Immature natural killer cell (primary cell): ENCODE measurements around the gene COPG2. TPM values are rescaled to one million over a fixed set of nuclear protein-coding genes. Genes with fewer than 3 reads are reported as not detected.
"Not testable (repeated sequence)": the region's sequence is repeated elsewhere in the genome, so short reads cannot be mapped to it uniquely, and the experiment has no call there.

Experiments
- DNase-seq, 3 donors: peaks; one replicate each; pipeline ENCODE4 v3.0.0; 2022; ENCODE audit warnings: mixed read lengths in 1 of 3
- H3K27ac Mint-ChIP-seq, 6 donors: one replicate each; pipeline ENCODE4 v1.8.0; 2020; ENCODE audit warnings: mixed read lengths in 6 of 6, mild to moderate bottlenecking in 5 of 6, inconsistent platforms in 4 of 6, moderate library complexity in 3 of 6
- H3K27me3 Mint-ChIP-seq, 3 donors: one replicate each; pipeline ENCODE4 v1.8.0; 2020 to 2021; ENCODE audit warnings: low read depth in 3 of 3, mild to moderate bottlenecking in 3 of 3, mixed read lengths in 3 of 3, moderate library complexity in 3 of 3, inconsistent platforms in 1 of 3
- H3K36me3 Mint-ChIP-seq, 3 donors: one replicate each; pipeline ENCODE4 v1.8.0; 2020; ENCODE audit warnings: mixed read lengths in 3 of 3, inconsistent platforms in 2 of 3, mild to moderate bottlenecking in 2 of 3
- H3K4me1 Mint-ChIP-seq, 2 donors: one replicate each; pipeline ENCODE4 v1.8.0; 2020; ENCODE audit warnings: inconsistent platforms in 2 of 2, mild to moderate bottlenecking in 2 of 2, mixed read lengths in 2 of 2, moderate library complexity in 1 of 2
- H3K4me3 Mint-ChIP-seq, 5 donors: one replicate each; pipeline ENCODE4 v1.8.0; 2020; ENCODE audit warnings: mild to moderate bottlenecking in 5 of 5, mixed read lengths in 5 of 5, inconsistent platforms in 3 of 5, moderate library complexity in 3 of 5
- H3K9me3 Mint-ChIP-seq, 6 donors: one replicate each; pipeline ENCODE4 v1.8.0; 2020; ENCODE audit warnings: mild to moderate bottlenecking in 6 of 6, mixed read lengths in 6 of 6, inconsistent platforms in 4 of 6, moderate library complexity in 3 of 6
- polyA plus RNA-seq, 3 donors: library from polyadenylated mRNA; unstranded; fragments of 300-500 nt; fragmentation: Illumina TruSeq; gene quantifications; one replicate each; pipeline ENCODE4 v1.2.3, GENCODE V29; 2021

Gene COPG2
- polyA plus RNA-seq, 3 donors from 2014 or later: 1.5 to 2.1 TPM; not detected in 1

- not testable (repeated sequence) for H3K4me1 Mint-ChIP-seq, H3K27me3 Mint-ChIP-seq, H3K9me3 Mint-ChIP-seq, H3K27ac Mint-ChIP-seq
- H3K36me3 Mint-ChIP-seq: peaks cover 17 to 23% (median 18%) of the 10 kb centered on the region in 3 donors
- peak overlapping the region in 1 of 5 donors; percentile 65 for H3K4me3 Mint-ChIP-seq
- peak in 1 of 3 donors; percentile 1 for DNase-seq
Measured at GRCh38 chr7:130527752-130528355, 140.7 kb downstream of the COPG2 start.

GRCh38 chr7:130524628-130525027 lies 143.9 kb downstream of the COPG2 start:
- peaks cover 0 to 4% (median 1%) of the 10 kb centered on the region in 3 donors for H3K27me3 Mint-ChIP-seq
- H3K27ac Mint-ChIP-seq: no peak overlapping the region
- H3K36me3 Mint-ChIP-seq: peaks cover 8 to 15% (median 9%) of the 10 kb centered on the region in 3 donors
- H3K4me1 Mint-ChIP-seq: peaks cover 0 to 4% of the 10 kb centered on the region in 2 donors
- H3K9me3 Mint-ChIP-seq: no peaks in the 10 kb centered on the region
- H3K4me3 Mint-ChIP-seq: no peak overlapping the region
- DNase-seq: no peak

GRCh38 chr7:130523519-130524125 lies 144.9 kb downstream of the COPG2 start:
- not testable (repeated sequence) for H3K27ac Mint-ChIP-seq, H3K4me1 Mint-ChIP-seq, H3K4me3 Mint-ChIP-seq, H3K36me3 Mint-ChIP-seq, DNase-seq, H3K9me3 Mint-ChIP-seq, H3K27me3 Mint-ChIP-seq

GRCh38 chr7:130521258-130521951 lies 147.1 kb downstream of the COPG2 start:
- no peak for DNase-seq
- no peak overlapping the region for H3K4me3 Mint-ChIP-seq
- H3K36me3 Mint-ChIP-seq: no peaks in the 10 kb centered on the region
- no peaks in the 10 kb centered on the region for H3K27me3 Mint-ChIP-seq
- H3K27ac Mint-ChIP-seq: no peak overlapping the region
- H3K4me1 Mint-ChIP-seq: no peaks in the 10 kb centered on the region
- H3K9me3 Mint-ChIP-seq: no peaks in the 10 kb centered on the region

GRCh38 chr7:130515315-130516040 lies 153.1 kb downstream of the COPG2 start:
- Mint-ChIP-seq H3K4me1 (no peaks in the 10 kb centered on the region), H3K27ac (no peak overlapping the region), H3K9me3 (no peaks in the 10 kb centered on the region), H3K27me3 (no peaks in the 10 kb centered on the region), H3K36me3 (no peaks in the 10 kb centered on the region), H3K4me3 (no peak overlapping the region)
- DNase-seq: no peak

GRCh38 chr7:130513447-130513846 lies 155.1 kb downstream of the COPG2 start:
- Mint-ChIP-seq H3K4me1 (no peaks in the 10 kb centered on the region), H3K27me3 (no peaks in the 10 kb centered on the region), H3K27ac (no peak overlapping the region), H3K36me3 (peaks cover under 1 to 3% (median 1%) of the 10 kb centered on the region in 3 donors), H3K4me3 (no peak overlapping the region), H3K9me3 (no peaks in the 10 kb centered on the region)
- DNase-seq: no peak

- H3K27ac Mint-ChIP-seq, H3K4me1 Mint-ChIP-seq, H3K4me3 Mint-ChIP-seq, H3K27me3 Mint-ChIP-seq, DNase-seq, H3K9me3 Mint-ChIP-seq: not testable (repeated sequence)
- peaks cover 13 to 15% (median 14%) of the 10 kb centered on the region in 3 donors for H3K36me3 Mint-ChIP-seq
Measured at GRCh38 chr7:130512038-130512437, 156.5 kb downstream of the COPG2 start.

- Mint-ChIP-seq H3K36me3 (peaks cover 21 to 37% (median 32%) of the 10 kb centered on the region in 3 donors), H3K4me1 (no peaks in the 10 kb centered on the region), H3K4me3 (no peak overlapping the region), H3K9me3 (no peaks in the 10 kb centered on the region), H3K27ac (no peak overlapping the region), H3K27me3 (peaks cover 0 to 2% (median 0%) of the 10 kb centered on the region in 3 donors)
- no peak for DNase-seq
Measured at GRCh38 chr7:130506358-130506757, 162.2 kb downstream of the COPG2 start.

GRCh38 chr7:130505753-130506152 lies 162.8 kb downstream of the COPG2 start:
- Mint-ChIP-seq H3K27me3 (peaks cover 0 to 2% (median 0%) of the 10 kb centered on the region in 3 donors), H3K27ac (no peak overlapping the region), H3K4me3 (no peak overlapping the region), H3K4me1 (no peaks in the 10 kb centered on the region), H3K9me3 (no peaks in the 10 kb centered on the region), H3K36me3 (peaks cover 21 to 37% (median 32%) of the 10 kb centered on the region in 3 donors)
- no peak for DNase-seq

GRCh38 chr7:130500910-130501309 lies 167.6 kb downstream of the COPG2 start:
- Mint-ChIP-seq H3K27ac (no peak overlapping the region), H3K4me1 (no peaks in the 10 kb centered on the region), H3K36me3 (peaks cover 0 to 28% (median 21%) of the 10 kb centered on the region in 3 donors), H3K9me3 (no peaks in the 10 kb centered on the region), H3K4me3 (no peak overlapping the region), H3K27me3 (peaks cover 0 to 2% (median 0%) of the 10 kb centered on the region in 3 donors)
- no peak for DNase-seq

GRCh38 chr7:130500463-130500862 lies 168.1 kb downstream of the COPG2 start:
- Mint-ChIP-seq H3K27me3 (peaks cover 0 to 2% (median 0%) of the 10 kb centered on the region in 3 donors), H3K4me1 (no peaks in the 10 kb centered on the region), H3K9me3 (no peaks in the 10 kb centered on the region), H3K36me3 (peaks cover 0 to 28% (median 21%) of the 10 kb centered on the region in 3 donors), H3K4me3 (no peak overlapping the region), H3K27ac (no peak overlapping the region)
- DNase-seq: no peak

- H3K9me3 Mint-ChIP-seq: no peaks in the 10 kb centered on the region
- H3K27ac Mint-ChIP-seq: no peak overlapping the region
- no peak for DNase-seq
- peaks cover 16 to 20% of the 10 kb centered on the region in 2 donors for H3K4me1 Mint-ChIP-seq
- H3K4me3 Mint-ChIP-seq: no peak overlapping the region
- H3K27me3 Mint-ChIP-seq: peaks cover 4 to 24% (median 9%) of the 10 kb centered on the region in 3 donors
- H3K36me3 Mint-ChIP-seq: peaks cover 0 to 4% (median 3%) of the 10 kb centered on the region in 3 donors
Measured at GRCh38 chr7:130494431-130494858, 174.1 kb downstream of the COPG2 start.

GRCh38 chr7:130493275-130493873 lies 175.2 kb downstream of the COPG2 start:
- Mint-ChIP-seq H3K4me1 (peaks cover 16 to 20% of the 10 kb centered on the region in 2 donors), H3K36me3 (peaks cover 0 to 4% (median 2%) of the 10 kb centered on the region in 3 donors), H3K4me3 (peak overlapping the region in 1 of 5 donors; percentile 44), H3K27ac (no peak overlapping the region), H3K9me3 (no peaks in the 10 kb centered on the region), H3K27me3 (peaks cover 4 to 31% (median 11%) of the 10 kb centered on the region in 3 donors)
- no peak for DNase-seq
